Measurements from ENCODE around the gene ARRDC3.
A peak's percentile ranks its signal among the peaks of the same experiment; 100 is the strongest.

The ARRDC3 gene

DNA sequence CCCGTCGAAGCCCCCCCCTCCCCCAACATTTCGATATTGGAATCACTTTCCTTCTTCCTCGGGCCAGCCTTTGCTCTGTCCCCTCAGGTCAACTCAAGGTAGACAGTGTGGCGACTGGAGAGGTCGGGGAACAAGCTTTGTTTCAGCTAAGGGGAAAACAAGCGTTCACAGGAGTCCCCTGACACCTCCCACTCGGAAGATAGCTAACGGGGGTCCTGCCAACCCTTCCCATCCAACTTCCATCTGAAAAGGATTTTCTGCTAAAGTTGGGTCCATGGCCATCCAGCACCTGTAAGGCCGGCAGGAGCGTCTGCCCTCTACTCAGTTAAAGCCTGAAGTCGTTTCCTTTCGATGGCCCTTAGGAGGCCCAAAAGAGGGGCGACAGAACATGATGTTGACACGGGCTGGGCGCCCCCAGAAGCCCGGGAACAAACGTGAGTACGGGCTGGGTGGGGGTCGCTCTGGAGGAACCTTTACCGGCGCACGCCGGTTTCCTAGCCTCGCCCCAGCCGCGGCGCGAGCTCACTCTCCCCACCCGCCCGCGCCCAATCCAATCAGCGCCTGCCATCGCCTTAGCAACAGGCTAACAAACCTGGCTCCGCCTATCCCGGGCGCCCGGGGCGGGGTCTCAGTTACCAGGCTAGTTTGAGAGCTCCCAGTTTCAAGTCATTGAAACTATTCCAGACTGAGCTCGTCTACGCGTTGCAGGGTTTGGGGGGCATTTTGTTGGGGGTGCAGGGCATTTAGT lies 2.5 kb downstream of the ARRDC3 start:
- Histone ChIP-seq H3K9me3 (ENCODE audit: control insufficient read depth, insufficient read depth, low read depth, low read length) (no peaks in the 10 kb centered on the region), H3K4me1 (ENCODE audit: control insufficient read depth, insufficient read depth, low read length) (peaks cover 6% of the 10 kb centered on the region; the same call in 1 of the 2 replicates), H3K4me3 (ENCODE audit: low read depth, low read length) (peak overlapping the region; percentile 71), H3K36me3 (ENCODE audit: control insufficient read depth in 2 of 2, insufficient read depth in 1 of 2, low read length in 2 of 2) (peaks cover 6 to 13% of the 10 kb centered on the region in 2 experiments; a peak in 2 of 3 replicates), H3K27ac (ENCODE audit: extremely low read depth, low read depth, low read length) (peak overlapping the region; percentile 69)
- CTCF ChIA-PET = interaction anchor here (0.6 to 1.0 kb wide), 7 partner anchors 37 to 524 kb away, joined by 3 to 5 read pairs (median 4); no protein-coding TSS in a partner anchor
- POLR2A ChIA-PET = interaction anchor here (0.6 to 2.1 kb wide), 26 partner anchors 9 to 971 kb away, joined by 3 to 13 read pairs (median 5); partner anchors contain the start of gene CETN3
- TF ChIP-seq ZNF473 (tag by site-specific recombination; IDR thresholded peaks at IDR 0.05) (no peak), ZBTB48 (tag by site-specific recombination; IDR thresholded peaks at IDR 0.05) (peak; percentile 13; the same call in 1 of the 2 replicates), ZNF24 (tag by site-specific recombination; IDR thresholded peaks at IDR 0.05) (0 out of 2 replicates have a peak, but pooled peaks have one; percentile 50), ZNF776 (tag by site-specific recombination; IDR thresholded peaks at IDR 0.05; ENCODE audit: borderline replicate concordance) (no peak), ZNF112 (tag by site-specific recombination; IDR thresholded peaks at IDR 0.05) (no peak), REPIN1 (tag by site-specific recombination; IDR thresholded peaks at IDR 0.05; ENCODE audit: low read depth) (no peak), ZBTB8A (tag by site-specific recombination; IDR thresholded peaks at IDR 0.05) (peak; percentile 70; the same call in 1 of the 2 replicates), ZFHX2 (tag by site-specific recombination; conservative IDR thresholded peaks at IDR 0.05) (no peak), SCRT1 (tag by site-specific recombination; IDR thresholded peaks at IDR 0.05; ENCODE audit: borderline replicate concordance) (no peak), KLF9 (tag by site-specific recombination; IDR thresholded peaks at IDR 0.05; ENCODE audit: low read depth) (0 out of 2 replicates have a peak, but pooled peaks have one; percentile 48), SCRT2 (tag by site-specific recombination; IDR thresholded peaks at IDR 0.05) (peak; percentile 89), ZBTB20 (tag by site-specific recombination; IDR thresholded peaks at IDR 0.05) (no peak; the same call in none of the 2 replicates), ZNF433 (tag by site-specific recombination; IDR thresholded peaks at IDR 0.05; ENCODE audit: low read depth) (no peak), ZSCAN30 (tag by site-specific recombination; IDR thresholded peaks at IDR 0.05) (0 out of 2 replicates have a peak, but pooled peaks have one; percentile 14), ZFP69B (tag by site-specific recombination; IDR thresholded peaks at IDR 0.05) (no peak), KLF8 (tag by site-specific recombination; IDR thresholded peaks at IDR 0.05) (peak; percentile 62), ZNF426 (tag by site-specific recombination; IDR thresholded peaks at IDR 0.05) (no peak), ZBTB1 (tag by site-specific recombination; IDR thresholded peaks at IDR 0.05) (no peak), ZNF394 (tag by site-specific recombination; IDR thresholded peaks at IDR 0.05; ENCODE audit: borderline replicate concordance) (peak; percentile 19; the same call in 1 of the 2 replicates), ZNF211 (tag by site-specific recombination; IDR thresholded peaks at IDR 0.05; ENCODE audit: low read depth) (no peak), SP3 (tag by site-specific recombination; IDR thresholded peaks at IDR 0.05) (0 out of 2 replicates have a peak, but pooled peaks have one; percentile 8), SP2 (tag by site-specific recombination; IDR thresholded peaks at IDR 0.05) (peak; percentile 71)
- TF ChIP-seq, protein P1, sequence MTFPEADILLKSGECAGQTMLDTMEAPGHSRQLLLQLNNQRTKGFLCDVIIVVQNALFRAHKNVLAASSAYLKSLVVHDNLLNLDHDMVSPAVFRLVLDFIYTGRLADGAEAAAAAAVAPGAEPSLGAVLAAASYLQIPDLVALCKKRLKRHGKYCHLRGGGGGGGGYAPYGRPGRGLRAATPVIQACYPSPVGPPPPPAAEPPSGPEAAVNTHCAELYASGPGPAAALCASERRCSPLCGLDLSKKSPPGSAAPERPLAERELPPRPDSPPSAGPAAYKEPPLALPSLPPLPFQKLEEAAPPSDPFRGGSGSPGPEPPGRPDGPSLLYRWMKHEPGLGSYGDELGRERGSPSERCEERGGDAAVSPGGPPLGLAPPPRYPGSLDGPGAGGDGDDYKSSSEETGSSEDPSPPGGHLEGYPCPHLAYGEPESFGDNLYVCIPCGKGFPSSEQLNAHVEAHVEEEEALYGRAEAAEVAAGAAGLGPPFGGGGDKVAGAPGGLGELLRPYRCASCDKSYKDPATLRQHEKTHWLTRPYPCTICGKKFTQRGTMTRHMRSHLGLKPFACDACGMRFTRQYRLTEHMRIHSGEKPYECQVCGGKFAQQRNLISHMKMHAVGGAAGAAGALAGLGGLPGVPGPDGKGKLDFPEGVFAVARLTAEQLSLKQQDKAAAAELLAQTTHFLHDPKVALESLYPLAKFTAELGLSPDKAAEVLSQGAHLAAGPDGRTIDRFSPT (tag by site-specific recombination; IDR thresholded peaks at IDR 0.05) = no peak
- TF ChIP-seq, protein P2, sequence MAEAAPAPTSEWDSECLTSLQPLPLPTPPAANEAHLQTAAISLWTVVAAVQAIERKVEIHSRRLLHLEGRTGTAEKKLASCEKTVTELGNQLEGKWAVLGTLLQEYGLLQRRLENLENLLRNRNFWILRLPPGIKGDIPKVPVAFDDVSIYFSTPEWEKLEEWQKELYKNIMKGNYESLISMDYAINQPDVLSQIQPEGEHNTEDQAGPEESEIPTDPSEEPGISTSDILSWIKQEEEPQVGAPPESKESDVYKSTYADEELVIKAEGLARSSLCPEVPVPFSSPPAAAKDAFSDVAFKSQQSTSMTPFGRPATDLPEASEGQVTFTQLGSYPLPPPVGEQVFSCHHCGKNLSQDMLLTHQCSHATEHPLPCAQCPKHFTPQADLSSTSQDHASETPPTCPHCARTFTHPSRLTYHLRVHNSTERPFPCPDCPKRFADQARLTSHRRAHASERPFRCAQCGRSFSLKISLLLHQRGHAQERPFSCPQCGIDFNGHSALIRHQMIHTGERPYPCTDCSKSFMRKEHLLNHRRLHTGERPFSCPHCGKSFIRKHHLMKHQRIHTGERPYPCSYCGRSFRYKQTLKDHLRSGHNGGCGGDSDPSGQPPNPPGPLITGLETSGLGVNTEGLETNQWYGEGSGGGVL (tag by site-specific recombination; IDR thresholded peaks at IDR 0.05) = no peak
- TF ChIP-seq, protein P3, sequence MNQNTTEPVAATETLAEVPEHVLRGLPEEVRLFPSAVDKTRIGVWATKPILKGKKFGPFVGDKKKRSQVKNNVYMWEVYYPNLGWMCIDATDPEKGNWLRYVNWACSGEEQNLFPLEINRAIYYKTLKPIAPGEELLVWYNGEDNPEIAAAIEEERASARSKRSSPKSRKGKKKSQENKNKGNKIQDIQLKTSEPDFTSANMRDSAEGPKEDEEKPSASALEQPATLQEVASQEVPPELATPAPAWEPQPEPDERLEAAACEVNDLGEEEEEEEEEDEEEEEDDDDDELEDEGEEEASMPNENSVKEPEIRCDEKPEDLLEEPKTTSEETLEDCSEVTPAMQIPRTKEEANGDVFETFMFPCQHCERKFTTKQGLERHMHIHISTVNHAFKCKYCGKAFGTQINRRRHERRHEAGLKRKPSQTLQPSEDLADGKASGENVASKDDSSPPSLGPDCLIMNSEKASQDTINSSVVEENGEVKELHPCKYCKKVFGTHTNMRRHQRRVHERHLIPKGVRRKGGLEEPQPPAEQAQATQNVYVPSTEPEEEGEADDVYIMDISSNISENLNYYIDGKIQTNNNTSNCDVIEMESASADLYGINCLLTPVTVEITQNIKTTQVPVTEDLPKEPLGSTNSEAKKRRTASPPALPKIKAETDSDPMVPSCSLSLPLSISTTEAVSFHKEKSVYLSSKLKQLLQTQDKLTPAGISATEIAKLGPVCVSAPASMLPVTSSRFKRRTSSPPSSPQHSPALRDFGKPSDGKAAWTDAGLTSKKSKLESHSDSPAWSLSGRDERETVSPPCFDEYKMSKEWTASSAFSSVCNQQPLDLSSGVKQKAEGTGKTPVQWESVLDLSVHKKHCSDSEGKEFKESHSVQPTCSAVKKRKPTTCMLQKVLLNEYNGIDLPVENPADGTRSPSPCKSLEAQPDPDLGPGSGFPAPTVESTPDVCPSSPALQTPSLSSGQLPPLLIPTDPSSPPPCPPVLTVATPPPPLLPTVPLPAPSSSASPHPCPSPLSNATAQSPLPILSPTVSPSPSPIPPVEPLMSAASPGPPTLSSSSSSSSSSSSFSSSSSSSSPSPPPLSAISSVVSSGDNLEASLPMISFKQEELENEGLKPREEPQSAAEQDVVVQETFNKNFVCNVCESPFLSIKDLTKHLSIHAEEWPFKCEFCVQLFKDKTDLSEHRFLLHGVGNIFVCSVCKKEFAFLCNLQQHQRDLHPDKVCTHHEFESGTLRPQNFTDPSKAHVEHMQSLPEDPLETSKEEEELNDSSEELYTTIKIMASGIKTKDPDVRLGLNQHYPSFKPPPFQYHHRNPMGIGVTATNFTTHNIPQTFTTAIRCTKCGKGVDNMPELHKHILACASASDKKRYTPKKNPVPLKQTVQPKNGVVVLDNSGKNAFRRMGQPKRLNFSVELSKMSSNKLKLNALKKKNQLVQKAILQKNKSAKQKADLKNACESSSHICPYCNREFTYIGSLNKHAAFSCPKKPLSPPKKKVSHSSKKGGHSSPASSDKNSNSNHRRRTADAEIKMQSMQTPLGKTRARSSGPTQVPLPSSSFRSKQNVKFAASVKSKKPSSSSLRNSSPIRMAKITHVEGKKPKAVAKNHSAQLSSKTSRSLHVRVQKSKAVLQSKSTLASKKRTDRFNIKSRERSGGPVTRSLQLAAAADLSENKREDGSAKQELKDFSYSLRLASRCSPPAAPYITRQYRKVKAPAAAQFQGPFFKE (tag by site-specific recombination; IDR thresholded peaks at IDR 0.05; ENCODE audit: borderline replicate concordance) = no peak
- TF ChIP-seq, protein P4, sequence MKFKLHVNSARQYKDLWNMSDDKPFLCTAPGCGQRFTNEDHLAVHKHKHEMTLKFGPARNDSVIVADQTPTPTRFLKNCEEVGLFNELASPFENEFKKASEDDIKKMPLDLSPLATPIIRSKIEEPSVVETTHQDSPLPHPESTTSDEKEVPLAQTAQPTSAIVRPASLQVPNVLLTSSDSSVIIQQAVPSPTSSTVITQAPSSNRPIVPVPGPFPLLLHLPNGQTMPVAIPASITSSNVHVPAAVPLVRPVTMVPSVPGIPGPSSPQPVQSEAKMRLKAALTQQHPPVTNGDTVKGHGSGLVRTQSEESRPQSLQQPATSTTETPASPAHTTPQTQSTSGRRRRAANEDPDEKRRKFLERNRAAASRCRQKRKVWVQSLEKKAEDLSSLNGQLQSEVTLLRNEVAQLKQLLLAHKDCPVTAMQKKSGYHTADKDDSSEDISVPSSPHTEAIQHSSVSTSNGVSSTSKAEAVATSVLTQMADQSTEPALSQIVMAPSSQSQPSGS (tag by site-specific recombination; IDR thresholded peaks at IDR 0.05; ENCODE audit: low read depth) = no peak

Measured in HEK293 (cell line).